Stimulated activated naive CD4-positive, alpha-beta T cell (primary cell): ENCODE measurements around the gene MRGPRF.

ENCODE experiments used
- DNase-seq, 6 experiments: peaks; one replicate each; lab custom pipeline; 2025; lab: John Stamatoyannopoulos, UW

The MRGPRF gene

DNA sequence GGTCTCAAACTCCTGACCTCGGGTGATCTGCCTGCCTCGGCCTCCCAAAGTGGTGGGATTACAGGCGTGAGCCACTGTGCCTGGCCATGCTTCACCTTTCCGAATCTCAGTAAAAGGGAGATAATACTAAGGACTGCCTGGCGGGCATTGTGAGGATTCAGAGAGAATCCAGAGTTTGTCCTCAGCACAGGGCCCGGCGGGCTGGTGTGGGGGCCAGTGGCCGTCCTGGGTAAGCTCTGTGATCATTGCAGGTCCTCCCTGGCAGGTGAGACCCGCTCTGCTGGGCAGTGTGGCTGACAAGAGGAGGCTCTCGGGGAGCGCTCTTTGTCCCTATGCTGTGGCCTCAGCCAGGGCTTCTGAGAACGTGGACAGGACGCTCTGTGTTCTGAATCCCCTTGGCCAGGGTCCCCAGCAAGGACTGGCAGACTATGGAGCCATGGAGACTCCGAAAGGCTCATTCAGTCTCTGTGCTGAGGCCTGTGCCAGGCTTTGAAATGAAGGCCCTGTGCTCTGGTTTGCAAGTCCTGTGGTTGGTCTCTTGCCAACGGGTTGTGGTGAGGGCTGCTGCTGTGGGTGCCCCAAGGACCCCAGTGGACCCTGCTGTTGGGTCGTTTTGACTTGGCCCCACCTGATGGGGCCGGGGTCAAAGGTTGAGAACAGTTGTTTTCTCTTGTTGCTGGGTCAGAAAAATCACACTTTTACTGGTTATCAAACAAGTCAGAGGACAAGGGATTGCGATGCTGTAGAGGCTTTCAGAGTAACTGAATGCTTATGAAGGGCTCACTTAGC is 37.7 kb upstream of the MRGPRF start:
- no peak for DNase-seq

DNA sequence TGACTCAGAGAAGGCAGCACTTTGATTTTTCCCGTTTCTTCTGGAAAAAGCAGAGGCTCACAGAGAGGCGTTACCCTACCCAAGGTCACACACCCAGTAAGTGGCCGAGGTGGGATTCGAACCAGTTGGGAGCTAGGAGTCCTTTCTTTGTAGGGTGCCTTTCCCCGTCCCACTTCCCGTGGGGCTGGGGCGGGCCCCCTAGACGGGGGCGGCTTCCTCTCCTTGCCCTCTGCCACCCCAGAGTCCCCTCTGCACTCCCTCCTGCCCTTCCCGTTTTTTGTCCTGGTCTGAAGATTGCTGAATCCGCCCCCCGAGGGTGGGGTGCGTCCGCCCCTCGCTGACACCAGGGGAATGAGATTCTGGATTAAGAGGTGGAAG is 36.4 kb upstream of the MRGPRF start:
- DNase-seq: peak in 2 of 6 experiments; percentile 35 to 56

- peak; percentile 85 to 95 (median 92) for DNase-seq
Measured at GRCh38 chr11:69048694-69049489, 35.8 kb upstream of the MRGPRF start, which contains the start of gene TPCN2. TPCN2 (plus strand) TSS chr11:69048932; CDS start chr11:69048998, 66 bp downstream.

DNA sequence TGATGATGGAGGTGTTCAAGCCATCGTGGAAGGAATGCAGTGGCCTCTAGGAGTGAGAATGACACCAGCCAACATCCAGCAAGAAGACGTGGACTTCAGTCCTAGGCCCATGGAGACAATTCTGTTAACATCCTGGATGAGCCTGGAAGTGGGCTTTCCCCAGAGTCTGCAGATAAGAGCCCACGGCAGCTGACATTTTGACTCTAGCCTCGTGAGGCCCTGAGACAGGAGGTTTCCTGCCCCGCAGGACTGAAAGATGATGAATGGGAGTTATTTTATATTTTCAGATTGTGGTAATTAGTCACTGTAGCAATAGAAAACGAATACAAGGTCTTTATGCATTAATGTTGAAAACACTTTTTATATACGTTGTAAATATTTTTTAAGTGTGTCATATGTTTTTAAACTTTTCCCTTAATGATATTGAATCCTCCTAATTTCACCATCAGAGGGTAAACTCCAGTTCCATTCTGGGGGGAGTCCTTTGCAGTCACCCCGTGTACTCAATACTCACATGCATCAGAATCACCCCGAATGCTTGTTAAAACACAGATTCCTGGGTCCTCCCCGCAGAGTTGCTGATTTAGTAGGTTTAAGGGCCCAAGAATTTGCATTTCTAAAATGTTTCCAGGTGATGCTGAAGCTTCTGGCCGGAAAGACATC is 35.1 kb upstream of the MRGPRF start:
- no peak for DNase-seq

DNA sequence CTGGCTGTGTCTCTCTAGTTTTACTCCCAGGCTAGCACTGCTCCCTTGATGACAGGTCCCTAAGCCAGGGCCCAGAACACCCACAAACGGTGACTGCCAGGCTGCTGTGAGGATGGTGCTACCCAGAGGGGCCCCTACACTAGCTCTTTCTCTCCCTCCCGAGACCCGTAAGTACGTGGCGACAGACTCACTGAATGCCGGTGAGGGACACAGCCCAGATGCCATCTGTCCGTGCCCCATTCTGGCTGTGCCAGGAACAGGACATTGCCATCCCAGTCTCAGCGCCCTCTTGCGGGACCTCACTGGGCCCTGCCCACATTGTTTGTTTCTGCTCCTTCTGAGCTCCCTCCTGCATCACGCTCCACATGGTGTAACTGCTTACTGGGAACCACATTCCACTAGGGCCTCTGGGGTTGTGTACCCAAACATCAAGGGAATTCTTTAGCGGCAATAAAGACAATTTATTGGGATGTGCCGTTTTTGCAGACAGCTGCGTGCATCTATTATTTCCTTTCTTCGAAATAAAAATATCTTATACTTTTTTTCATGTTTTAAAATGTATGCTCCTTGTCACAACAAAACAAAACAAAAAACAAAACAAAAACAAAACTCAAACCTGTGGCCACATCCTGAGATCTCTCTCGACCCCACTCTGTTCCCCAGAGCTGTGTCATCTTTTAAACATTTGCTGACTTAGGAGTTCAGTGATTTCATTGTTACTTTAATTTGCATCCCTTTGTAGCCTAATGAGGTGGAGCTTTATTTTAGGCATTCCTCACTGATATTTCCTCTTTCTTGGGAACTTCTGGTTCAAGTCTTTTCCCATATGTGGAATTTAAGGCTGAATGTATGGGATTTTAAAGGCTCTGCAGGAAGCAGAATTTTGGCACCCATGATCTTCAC is 31.3 kb upstream of the MRGPRF start:
- no peak for DNase-seq

GRCh38 chr11:69041516-69041915 is 28.5 kb upstream of the MRGPRF start:
- DNase-seq: no peak

DNA sequence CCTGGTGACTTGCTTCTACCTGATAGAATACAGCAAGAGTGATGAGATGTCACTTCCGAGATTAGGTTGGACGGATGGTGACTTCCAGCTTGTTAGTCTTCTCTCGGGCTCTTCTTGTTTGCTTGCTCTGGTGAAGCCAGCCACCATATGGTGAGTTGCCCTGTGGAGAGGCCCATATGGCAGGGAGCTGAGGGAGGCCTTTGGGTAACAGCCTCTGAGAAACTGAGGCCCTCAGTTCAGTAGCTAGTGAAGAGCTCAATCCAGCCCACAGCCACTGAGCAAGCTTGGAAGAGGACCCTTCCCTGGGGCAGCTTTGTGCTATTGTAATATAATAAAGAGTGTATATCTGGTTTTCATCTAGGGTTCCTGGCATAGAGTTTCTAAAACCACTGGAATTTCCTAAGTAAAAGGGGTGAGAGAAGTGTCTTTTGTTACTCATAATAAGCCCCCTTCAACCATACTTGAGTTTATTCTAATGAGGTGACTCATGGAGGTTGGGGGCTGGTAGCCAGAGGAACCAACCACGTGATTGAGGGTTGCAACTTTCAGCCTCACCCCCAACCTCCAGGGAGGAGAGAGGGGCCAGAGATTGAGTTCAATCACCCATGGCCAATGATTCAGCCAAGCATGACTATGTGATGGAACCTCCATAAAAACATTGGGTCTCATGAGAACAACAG is 27.7 kb upstream of the MRGPRF start:
- no peak for DNase-seq

DNA sequence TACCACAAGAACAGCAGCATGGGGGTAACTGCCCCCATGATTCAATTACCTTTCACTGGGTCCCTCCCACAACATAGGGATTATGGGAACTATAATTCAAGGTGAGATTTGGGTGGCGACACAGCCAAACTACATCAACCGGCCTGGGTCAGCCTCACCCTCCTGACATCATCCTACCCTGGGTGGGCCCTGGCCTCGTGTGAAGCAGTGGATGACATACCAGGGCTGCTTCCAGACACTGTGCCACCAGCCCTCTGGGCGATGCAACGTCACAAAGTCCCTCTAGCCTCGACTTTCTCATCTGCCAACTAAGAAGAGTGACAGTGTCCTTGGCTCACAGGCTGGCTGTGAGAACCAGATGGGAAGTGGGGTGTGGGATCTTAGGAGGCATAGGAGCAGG is 27.0 kb upstream of the MRGPRF start:
- DNase-seq: no peak

DNA sequence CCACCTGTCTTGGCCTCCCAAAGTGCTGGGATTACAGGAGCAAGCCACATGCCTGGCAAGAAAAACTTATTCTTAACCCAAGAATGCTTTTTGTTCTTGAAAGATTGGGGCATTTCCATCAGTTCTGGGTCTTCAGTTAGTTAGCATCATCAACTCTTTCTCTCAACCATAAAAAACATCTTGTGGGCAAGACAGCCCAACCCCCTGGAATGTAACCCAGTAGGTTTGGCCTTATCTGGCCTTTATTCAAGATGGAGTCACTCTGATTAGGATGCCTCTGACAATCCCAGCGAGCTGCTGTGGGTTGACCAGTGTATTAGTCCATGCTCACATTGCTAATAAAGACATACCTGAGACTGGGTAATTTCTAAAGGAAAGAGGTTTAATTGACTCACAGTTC is 26.5 kb upstream of the MRGPRF start:
- no peak for DNase-seq

DNA sequence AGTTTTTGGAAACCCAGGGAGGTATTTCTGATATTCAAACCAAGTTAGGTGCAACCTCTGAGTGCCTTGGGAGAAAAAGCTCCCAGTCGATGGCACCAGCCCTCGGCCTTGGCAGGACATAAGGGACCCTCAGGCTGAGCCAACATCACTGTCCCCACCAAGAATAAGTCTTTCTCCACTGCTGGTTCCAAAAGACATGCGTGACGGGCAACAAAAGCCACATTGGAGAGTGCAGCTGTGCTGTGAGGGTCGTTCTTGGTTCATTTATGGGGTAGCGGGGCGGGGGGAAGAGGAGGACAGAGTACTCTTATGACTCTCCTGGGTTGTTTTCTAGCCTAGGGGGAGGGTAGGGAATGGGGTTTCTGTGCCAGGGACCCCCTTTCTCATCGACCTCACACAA is 24.5 kb upstream of the MRGPRF start:
- DNase-seq: no peak

- no peak for DNase-seq
Measured at GRCh38 chr11:69037074-69037473, 24.0 kb upstream of the MRGPRF start.

GRCh38 chr11:69035946-69036340 is 22.9 kb upstream of the MRGPRF start:
- DNase-seq: no peak

- DNase-seq: no peak
Measured at GRCh38 chr11:69035150-69035945, 22.3 kb upstream of the MRGPRF start.

GRCh38 chr11:69034123-69034867 is 21.2 kb upstream of the MRGPRF start:
- no peak for DNase-seq

- no peak for DNase-seq
Measured at GRCh38 chr11:69033431-69033830, 20.4 kb upstream of the MRGPRF start.

GRCh38 chr11:69032833-69033232 is 19.8 kb upstream of the MRGPRF start:
- DNase-seq: no peak

GRCh38 chr11:69030301-69030700 is 17.3 kb upstream of the MRGPRF start:
- DNase-seq: no peak

GRCh38 chr11:69027704-69028372 is 14.8 kb upstream of the MRGPRF start:
- no peak for DNase-seq

DNA sequence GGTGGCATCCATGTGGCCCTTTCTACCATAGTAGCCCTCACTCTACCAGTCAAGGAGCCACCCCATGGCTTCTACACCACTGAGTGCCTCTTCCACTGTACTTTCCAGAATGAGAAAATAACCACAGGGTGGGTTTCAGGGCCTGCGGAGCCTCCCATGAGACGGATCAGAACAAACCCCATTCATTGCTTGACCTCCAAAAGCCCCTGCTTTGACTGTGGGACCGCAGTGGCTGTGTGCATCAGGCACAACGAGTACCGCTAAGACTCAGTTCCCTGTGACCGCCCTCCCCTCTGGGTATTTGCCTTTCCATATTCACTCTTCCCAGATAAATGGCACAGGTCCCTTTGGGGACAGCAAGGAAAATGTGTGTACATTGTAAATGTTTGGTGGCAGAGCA is 11.5 kb upstream of the MRGPRF start:
- no peak for DNase-seq
